ENCODE data around the gene KIR2DL1. TPM values are rescaled to one million over a fixed set of nuclear protein-coding genes. Genes with fewer than 3 reads are reported as not detected.
"Not testable (repeated sequence)": the region's sequence is repeated elsewhere in the genome, so short reads cannot be mapped to it uniquely, and the experiment has no call there.

KIR2DL1 gene
- total RNA-seq: not detected

- DNase-seq (ENCODE audit: low spot score): not testable (repeated sequence)
Measured at GRCh38 chr19:54769646-54770045, at the start of gene KIR2DL1. KIR2DL1 (plus strand) TSS chr19:54769793; CDS start chr19:54769851, 58 bp downstream.

- DNase-seq (ENCODE audit: low spot score): no peak
Measured at GRCh38 chr19:54724142-54724541, 45.5 kb upstream of the KIR2DL1 start, which contains the start of gene KIR3DL3. KIR3DL3 (plus strand) TSS chr19:54724442; CDS start chr19:54724497, 55 bp downstream.

- DNase-seq (ENCODE audit: low spot score): no peak
Measured at GRCh38 chr19:54724644-54725043, 44.9 kb upstream of the KIR2DL1 start.

- no peak for DNase-seq (ENCODE audit: low spot score)
Measured at GRCh38 chr19:54725321-54725720, 44.3 kb upstream of the KIR2DL1 start.

- DNase-seq (ENCODE audit: low spot score): no peak
Measured at GRCh38 chr19:54727562-54727961, 42.0 kb upstream of the KIR2DL1 start.

- no peak for DNase-seq (ENCODE audit: low spot score)
Measured at GRCh38 chr19:54728167-54728566, 41.4 kb upstream of the KIR2DL1 start.

- DNase-seq (ENCODE audit: low spot score): no peak
Measured at GRCh38 chr19:54729416-54730188, 40.0 kb upstream of the KIR2DL1 start.

GRCh38 chr19:54731191-54731590 is 38.4 kb upstream of the KIR2DL1 start:
- DNase-seq (ENCODE audit: low spot score): no peak

GRCh38 chr19:54738306-54738705 is 31.3 kb upstream of the KIR2DL1 start, which contains the start of gene KIR2DL3:
KIR2DL3 (plus strand) TSS chr19:54738513; CDS start chr19:54738546, 33 bp downstream.
- DNase-seq (ENCODE audit: low spot score): not testable (repeated sequence)

- no peak for DNase-seq (ENCODE audit: low spot score)
Measured at GRCh38 chr19:54738715-54739114, 30.9 kb upstream of the KIR2DL1 start.

- no peak for DNase-seq (ENCODE audit: low spot score)
Measured at GRCh38 chr19:54739587-54740497, 29.8 kb upstream of the KIR2DL1 start.

- not testable (repeated sequence) for DNase-seq (ENCODE audit: low spot score)
Measured at GRCh38 chr19:54741950-54742349, 27.6 kb upstream of the KIR2DL1 start.

GRCh38 chr19:54744080-54744479 is 25.5 kb upstream of the KIR2DL1 start:
- DNase-seq (ENCODE audit: low spot score): not testable (repeated sequence)

- not testable (repeated sequence) for DNase-seq (ENCODE audit: low spot score)
Measured at GRCh38 chr19:54747614-54748322, 21.8 kb upstream of the KIR2DL1 start.

GRCh38 chr19:54750276-54750675 is 19.3 kb upstream of the KIR2DL1 start:
- not testable (repeated sequence) for DNase-seq (ENCODE audit: low spot score)

- DNase-seq (ENCODE audit: low spot score): not testable (repeated sequence)
Measured at GRCh38 chr19:54756204-54757110, 13.1 kb upstream of the KIR2DL1 start.

- not testable (repeated sequence) for DNase-seq (ENCODE audit: low spot score)
Measured at GRCh38 chr19:54758577-54758976, 11.0 kb upstream of the KIR2DL1 start.

GRCh38 chr19:54764219-54764618 is 5.4 kb upstream of the KIR2DL1 start:
- DNase-seq (ENCODE audit: low spot score): not testable (repeated sequence)

GRCh38 chr19:54766464-54766863 is 3.1 kb upstream of the KIR2DL1 start:
- not testable (repeated sequence) for DNase-seq (ENCODE audit: low spot score)

GRCh38 chr19:54770511-54770910 is 918 bp downstream of the KIR2DL1 start:
- DNase-seq (ENCODE audit: low spot score): not testable (repeated sequence)

Measured in mucosa of gallbladder (tissue), 1 donor.